K562 (cell line): ENCODE results near the gene HLA-DMB. TPM values are rescaled to one million over a fixed set of nuclear protein-coding genes. Genes with fewer than 3 reads are reported as not detected.

ENCODE experiments used
- ATAC-seq: fragments of 200-7000 bp; cut with Tn5 transposase; 3 replicates; pipeline ENCODE4 v1.9.1; 2020; ENCODE audit warnings: moderate library complexity
- BruUV-seq: library from RNA; stranded (reverse); fragments of 400-500 nt; replicated peaks from 2 replicates; lab custom pipeline; 2021; lab: Mats Ljungman, UMichigan
- CTCF ChIA-PET: fragments of 300-600 bp; formaldehyde crosslinking; extraction: SDS; loops from one replicate; lab custom pipeline; 2021; ENCODE audit warnings: low intra/inter-chr PET ratio; lab: Yijun Ruan, JAX
- POLR2A ChIA-PET: fragments of 300-600, 350-650 bp; sonication (Branson Sonifier 250); formaldehyde crosslinking; extraction: SDS; loops from one replicate; lab custom pipeline; 2021; ENCODE audit warnings: antibody characterized with exemption, inconsistent platforms; lab: Yijun Ruan, JAX
- DNase-seq, 4 experiments: peaks; one replicate each; pipeline versions ENCODE4 v3.0.0 to v3.0.0-alpha.2; 2011 to 2018; ENCODE audit warnings: low spot score in 3 of 4, mixed read lengths in 3 of 4; ENCODE audit errors: extremely low read depth in 1 of 4
- FAIRE-seq: peaks from 2 replicates; lab custom pipeline; 2011; peaks lifted over from hg19 to GRCh38; lab: Jason Lieb, UNC
- H2AFZ ChIP-seq: 2 replicates; pipeline ENCODE4 v1.6.0; 2011; ENCODE audit warnings: low read depth, low read length, control low read depth, inconsistent platforms
- H3K27ac ChIP-seq: fragments of 200-600 bp; 3 replicates; pipeline ENCODE4 v1.8.0; 2011; ENCODE audit warnings: low read depth, mild to moderate bottlenecking, control low read depth, inconsistent platforms, low read length, moderate library complexity, mixed read lengths; ENCODE audit errors: extremely low read depth
- H3K27me3 ChIP-seq, 2 experiments: fragments of 300-600 bp in 1 of 2; 2 replicates in 1 of 2; 3 replicates in 1 of 2; pipeline versions ENCODE4 v1.6.0 to v1.8.0; 2011; ENCODE audit warnings: inconsistent platforms in 2 of 2, low read length in 2 of 2, mild to moderate bottlenecking in 1 of 2, mixed read lengths in 1 of 2, moderate library complexity in 1 of 2; ENCODE audit not compliant: control insufficient read depth in 2 of 2, insufficient read depth in 2 of 2
- H3K36me3 ChIP-seq: fragments of 300-600 bp; 3 replicates; pipeline ENCODE4 v1.8.0; 2011; ENCODE audit warnings: mild to moderate bottlenecking, low read length, inconsistent platforms; ENCODE audit not compliant: control insufficient read depth, insufficient read depth
- H3K4me1 ChIP-seq, 2 experiments: fragments of 200-600 bp in 1 of 2; replicated peaks in 1 of 2; 2 replicates in 1 of 2; 3 replicates in 1 of 2; pipeline versions ENCODE4 v1.5.1 to v1.8.0; 2011; ENCODE audit warnings: inconsistent platforms in 2 of 2, low read length in 2 of 2, mild to moderate bottlenecking in 1 of 2, mixed read lengths in 1 of 2, moderate library complexity in 1 of 2; ENCODE audit not compliant: control insufficient read depth in 2 of 2, insufficient read depth in 2 of 2
- H3K4me2 ChIP-seq: 2 replicates; pipeline ENCODE4 v1.6.1; 2011; ENCODE audit warnings: low read length, control low read depth, inconsistent platforms, mixed read lengths; ENCODE audit not compliant: insufficient read depth
- H3K4me3 ChIP-seq: fragments of 200-600 bp; sonication (generic), shearing (Covaris generic); 2 replicates; pipeline ENCODE4 v1.5.1; 2016; ENCODE audit warnings: control low read depth, inconsistent platforms
- H3K79me2 ChIP-seq: fragments of 200-600 bp; 3 replicates; pipeline ENCODE4 v1.8.0; 2011; ENCODE audit warnings: low read length, inconsistent platforms; ENCODE audit not compliant: control insufficient read depth, insufficient read depth
- H3K9ac ChIP-seq, 2 experiments: 2 replicates each; pipeline versions ENCODE4 v1.6.0 to v1.6.1; 2011; ENCODE audit warnings: low read depth in 2 of 2, low read length in 2 of 2, control low read depth in 1 of 2, inconsistent platforms in 1 of 2, mild to moderate bottlenecking in 1 of 2, mixed read lengths in 1 of 2; ENCODE audit not compliant: insufficient read depth in 1 of 2
- H3K9me1 ChIP-seq: one replicate; pipeline ENCODE4 v1.6.0; 2011; ENCODE audit warnings: inconsistent platforms, mild to moderate bottlenecking, low read length, moderate library complexity; ENCODE audit not compliant: control insufficient read depth, insufficient read depth
- H3K9me3 ChIP-seq: replicated peaks from 2 replicates; pipeline ENCODE4 v1.5.1; 2011; ENCODE audit warnings: low read depth, low read length, inconsistent platforms; ENCODE audit not compliant: control insufficient read depth, insufficient read depth
- H4K20me1 ChIP-seq: replicated peaks from 2 replicates; pipeline ENCODE4 v1.6.1; 2011; ENCODE audit warnings: low read length, inconsistent platforms, mixed read lengths; ENCODE audit not compliant: control insufficient read depth, insufficient read depth
- CREB1 ChIP-seq, 2 experiments: sonication (generic) in 1 of 2; formaldehyde crosslinking in 1 of 2; IDR thresholded peaks; 2 replicates each; pipeline versions ENCODE4 v1.6.1 to v1.8.0; 2012 to 2022; ENCODE audit warnings: inconsistent platforms in 1 of 2, mild to moderate bottlenecking in 1 of 2, missing genetic modification reagents in 1 of 2, moderate library complexity in 1 of 2
- MAFG ChIP-seq: fragments of 450-650 bp; conservative IDR thresholded peaks from 2 replicates; pipeline ENCODE4 v1.6.1; 2016; ENCODE audit warnings: missing genetic modification characterization, missing compliant biosample characterization
- NRF1 ChIP-seq, 2 experiments: fragments of 450-650 bp; IDR thresholded peaks in 1 of 2; conservative IDR thresholded peaks in 1 of 2; 2 replicates each; pipeline ENCODE4 v1.6.1; 2014; ENCODE audit warnings: mild to moderate bottlenecking in 2 of 2
- POLR2A ChIP-seq: fragments of 450-650 bp; conservative IDR thresholded peaks from 2 replicates; pipeline ENCODE4 v1.6.1; 2016
- POLR2AphosphoS5 ChIP-seq: IDR thresholded peaks from 2 replicates; pipeline ENCODE4 v1.6.1; 2011; ENCODE audit warnings: mild to moderate bottlenecking, low read depth, low read length, moderate library complexity; ENCODE audit not compliant: control insufficient read depth, insufficient read depth
- POLR2B ChIP-seq: fragments of 450-650 bp; IDR thresholded peaks from 2 replicates; pipeline ENCODE4 v1.6.1; 2018; ENCODE audit warnings: low read depth; ENCODE audit not compliant: partially characterized antibody
- PRMT5 ChIP-seq: sonication (generic); formaldehyde crosslinking; IDR thresholded peaks from 2 replicates; pipeline ENCODE4 v1.5.0; 2020; ENCODE audit warnings: missing genetic modification reagents
- RBM22 ChIP-seq: fragments of 200-400 bp; formaldehyde crosslinking; IDR thresholded peaks from 2 replicates; pipeline ENCODE4 v1.6.1; 2018; ENCODE audit warnings: low read length, low read depth; ENCODE audit not compliant: poor library complexity, severe bottlenecking
- SUPT5H ChIP-seq: fragments of 450-650 bp; IDR thresholded peaks from 2 replicates; pipeline ENCODE4 v1.6.1; 2016
- ZBED1 ChIP-seq: IDR thresholded peaks from 2 replicates; pipeline ENCODE4 v1.6.1; 2014
- WGBS: fragments of 100-300 bp; shearing (Covaris generic); methylation state at CpG from one replicate; pipeline ENCODE4 v1.1.6; 2016; ENCODE audit warnings: low coverage, mixed read lengths; ENCODE audit not compliant: insufficient coverage; ENCODE audit errors: missing lambda C conversion rate; 5-methylcytosine and 5-hydroxymethylcytosine counted together
- in situ Hi-C: fragments of 300-500 bp; cut with MboI; formaldehyde crosslinking; loops from 4 replicates; pipeline ENCODE4 v1.15.0; 2018; ENCODE audit warnings: inconsistent platforms, mixed read lengths
- intact Hi-C: fragments of 100-400 bp; cut with micrococcal nuclease; formaldehyde crosslinking; loops from 2 replicates; pipeline ENCODE4 v1.14.2; 2022
- polyA plus RNA-seq, 8 experiments: library from polyadenylated mRNA; depleted of rRNA in 4 of 8; stranded (reverse) in 5 of 8; unstranded in 3 of 8; fragments of >200 nt; fragmentation: Nextera tagmentation in 2 of 8; fragmentation: Illumina TruSeq in 1 of 8; extraction: Ambion mirVana in 2 of 8; extraction: Trizol in 1 of 8; gene quantifications; 2 replicates each; pipeline versions ENCODE4 v1.2.1 to v1.2.3, GENCODE V29; 2011 to 2014; ENCODE audit warnings: inconsistent platforms in 1 of 8, missing spikeins in 1 of 8
- total RNA-seq, 7 experiments: library from RNA; depleted of rRNA in 6 of 7; stranded (reverse); fragments of >200 nt in 6 of 7; fragmentation: Illumina TruSeq in 2 of 7; extraction: Trizol in 2 of 7; gene quantifications; 2 replicates each; pipeline versions ENCODE4 v1.2.1 to v1.2.3, GENCODE V29; 2011 to 2021; ENCODE audit warnings: low replicate concordance in 1 of 7
- TF ChIP-seq, protein P1 (sequence below): sonication (generic); formaldehyde crosslinking; IDR thresholded peaks from 2 replicates; pipeline ENCODE4 v1.8.0; 2023; ENCODE audit warnings: mild to moderate bottlenecking, missing genetic modification reagents
- TF ChIP-seq, protein P2 (sequence below): sonication (generic); formaldehyde crosslinking; IDR thresholded peaks from 2 replicates; pipeline ENCODE4 v1.8.0; 2022; ENCODE audit warnings: missing genetic modification reagents, mild to moderate bottlenecking, borderline replicate concordance

Gene HLA-DMB
- total and polyA plus RNA-seq, 9 of the 15 experiments (the other 6 are each of a cell fraction or from before 2014, with no cell fraction given): 0.38 TPM; not detected in 8

DNA sequence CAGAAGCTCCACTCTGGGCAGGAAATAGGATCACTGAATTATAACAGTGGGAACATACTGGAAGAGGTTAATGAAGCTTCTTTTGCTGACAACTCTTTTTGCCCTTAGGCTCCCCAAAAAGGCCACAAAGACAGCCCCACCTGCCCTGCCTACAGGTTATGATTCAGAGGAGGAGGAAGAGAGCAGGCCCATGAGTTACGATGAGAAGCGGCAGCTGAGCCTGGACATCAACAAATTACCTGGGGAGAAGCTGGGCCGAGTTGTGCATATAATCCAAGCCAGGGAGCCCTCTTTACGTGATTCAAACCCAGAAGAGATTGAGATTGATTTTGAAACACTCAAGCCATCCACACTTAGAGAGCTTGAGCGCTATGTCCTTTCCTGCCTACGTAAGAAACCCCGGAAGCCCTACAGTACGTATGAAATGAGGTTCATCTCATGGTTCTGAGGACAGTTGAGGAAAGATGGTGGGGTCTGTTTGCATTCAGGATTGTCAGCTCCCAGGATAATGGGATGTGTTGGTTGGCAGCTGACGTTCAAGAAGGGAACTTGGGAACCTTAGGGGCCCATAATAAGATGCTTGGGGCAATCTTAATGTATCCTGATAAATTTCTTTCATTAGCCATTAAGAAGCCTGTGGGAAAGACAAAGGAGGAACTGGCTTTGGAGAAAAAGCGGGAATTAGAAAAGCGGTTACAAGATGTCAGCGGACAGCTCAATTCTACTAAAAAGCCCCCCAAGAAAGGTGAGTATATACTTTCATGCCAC lies 39.1 kb upstream of the HLA-DMB start:
- Histone ChIP-seq H3K9me1 (peaks cover 17% of the 10 kb centered on the region), H3K4me1 (peaks cover 5 to 16% of the 10 kb centered on the region in 2 experiments; a peak in 3 of 5 replicates), H3K27me3 (no peaks in the 10 kb centered on the region), H4K20me1 (peaks cover 70% of the 10 kb centered on the region), H3K4me3 (no peak overlapping the region), H3K9me3 (no peaks in the 10 kb centered on the region), H3K27ac (no peak overlapping the region), H2AFZ (no peak overlapping the region), H3K4me2 (no peak overlapping the region), H3K79me2 (peaks cover 39% of the 10 kb centered on the region), H3K9ac (no peak overlapping the region), H3K36me3 (peaks cover 73% of the 10 kb centered on the region)
- ATAC-seq (no peak), DNase-seq (no peak), FAIRE-seq (no peak)
- in situ Hi-C loops: loop anchor here (10.0 kb wide), 1 partner anchor 45 kb away; no protein-coding TSS in a partner anchor
- CTCF ChIA-PET: no interaction called here
- 94% methylated on average over 12 of the region's 12 CpGs for whole genome bisulfite sequencing
- POLR2A ChIA-PET: interaction anchor here (0.6 to 12.5 kb wide), 17 partner anchors 8 to 424 kb away, joined by 3 to 384 read pairs (median 4); partner anchors contain the start of genes BRD2, HLA-DMA and TAP2
- no TSS peak for BruUV-seq
- intact Hi-C loops: no loop called here
- TF ChIP-seq RBM22 (peak; percentile 45), PRMT5 (CRISPR knock-in tag) (no peak), ZBED1 (peak; percentile 56; the same call in 1 of the 2 replicates), CREB1 (IDR thresholded peaks at IDR 0.05) (no peak), CREB1 (CRISPR knock-in tag; IDR thresholded peaks at IDR 0.05) (0 out of 2 replicates have a peak, but pooled peaks have one; percentile 33), POLR2B (peak; percentile 42), MAFG (no peak), SUPT5H (peak; percentile 54; the same call in 1 of the 2 replicates), NRF1 (conservative IDR thresholded peaks at IDR 0.05 in 1 of 2, IDR thresholded peaks at IDR 0.05 in 1 of 2) (no peak), POLR2A (peak; percentile 64), POLR2AphosphoS5 (peak; percentile 78)
- TF ChIP-seq, protein P1, sequence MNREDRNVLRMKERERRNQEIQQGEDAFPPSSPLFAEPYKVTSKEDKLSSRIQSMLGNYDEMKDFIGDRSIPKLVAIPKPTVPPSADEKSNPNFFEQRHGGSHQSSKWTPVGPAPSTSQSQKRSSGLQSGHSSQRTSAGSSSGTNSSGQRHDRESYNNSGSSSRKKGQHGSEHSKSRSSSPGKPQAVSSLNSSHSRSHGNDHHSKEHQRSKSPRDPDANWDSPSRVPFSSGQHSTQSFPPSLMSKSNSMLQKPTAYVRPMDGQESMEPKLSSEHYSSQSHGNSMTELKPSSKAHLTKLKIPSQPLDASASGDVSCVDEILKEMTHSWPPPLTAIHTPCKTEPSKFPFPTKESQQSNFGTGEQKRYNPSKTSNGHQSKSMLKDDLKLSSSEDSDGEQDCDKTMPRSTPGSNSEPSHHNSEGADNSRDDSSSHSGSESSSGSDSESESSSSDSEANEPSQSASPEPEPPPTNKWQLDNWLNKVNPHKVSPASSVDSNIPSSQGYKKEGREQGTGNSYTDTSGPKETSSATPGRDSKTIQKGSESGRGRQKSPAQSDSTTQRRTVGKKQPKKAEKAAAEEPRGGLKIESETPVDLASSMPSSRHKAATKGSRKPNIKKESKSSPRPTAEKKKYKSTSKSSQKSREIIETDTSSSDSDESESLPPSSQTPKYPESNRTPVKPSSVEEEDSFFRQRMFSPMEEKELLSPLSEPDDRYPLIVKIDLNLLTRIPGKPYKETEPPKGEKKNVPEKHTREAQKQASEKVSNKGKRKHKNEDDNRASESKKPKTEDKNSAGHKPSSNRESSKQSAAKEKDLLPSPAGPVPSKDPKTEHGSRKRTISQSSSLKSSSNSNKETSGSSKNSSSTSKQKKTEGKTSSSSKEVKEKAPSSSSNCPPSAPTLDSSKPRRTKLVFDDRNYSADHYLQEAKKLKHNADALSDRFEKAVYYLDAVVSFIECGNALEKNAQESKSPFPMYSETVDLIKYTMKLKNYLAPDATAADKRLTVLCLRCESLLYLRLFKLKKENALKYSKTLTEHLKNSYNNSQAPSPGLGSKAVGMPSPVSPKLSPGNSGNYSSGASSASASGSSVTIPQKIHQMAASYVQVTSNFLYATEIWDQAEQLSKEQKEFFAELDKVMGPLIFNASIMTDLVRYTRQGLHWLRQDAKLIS (CRISPR knock-in tag): peak; percentile 36; the same call in 1 of the 2 replicates
- TF ChIP-seq, protein P2, sequence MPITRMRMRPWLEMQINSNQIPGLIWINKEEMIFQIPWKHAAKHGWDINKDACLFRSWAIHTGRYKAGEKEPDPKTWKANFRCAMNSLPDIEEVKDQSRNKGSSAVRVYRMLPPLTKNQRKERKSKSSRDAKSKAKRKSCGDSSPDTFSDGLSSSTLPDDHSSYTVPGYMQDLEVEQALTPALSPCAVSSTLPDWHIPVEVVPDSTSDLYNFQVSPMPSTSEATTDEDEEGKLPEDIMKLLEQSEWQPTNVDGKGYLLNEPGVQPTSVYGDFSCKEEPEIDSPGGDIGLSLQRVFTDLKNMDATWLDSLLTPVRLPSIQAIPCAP (CRISPR knock-in tag): no peak
